Keratinocyte (primary cell): ENCODE data around the gene CDYL. TPM values are rescaled to one million over a fixed set of nuclear protein-coding genes. Genes with fewer than 3 reads are reported as not detected.

Source experiments
- DNase-seq: peaks from one replicate; pipeline ENCODE4 v3.0.0-alpha.2; 2011; ENCODE audit warnings: low read depth, missing footprints, low spot score
- FAIRE-seq: peaks from 2 replicates; lab custom pipeline; 2011; peaks lifted over from hg19 to GRCh38; lab: Jason Lieb, UNC
- H2AFZ ChIP-seq: 2 replicates; pipeline ENCODE4 v1.6.0; 2012; ENCODE audit warnings: low read length, control low read depth, inconsistent platforms; ENCODE audit not compliant: control insufficient read depth
- H3K27ac ChIP-seq: 2 replicates; pipeline ENCODE4 v1.5.1; 2011; ENCODE audit warnings: low read length; ENCODE audit not compliant: control insufficient read depth, insufficient read depth
- H3K27me3 ChIP-seq: 3 replicates; pipeline ENCODE4 v1.6.0; 2011; ENCODE audit warnings: low read length; ENCODE audit not compliant: control insufficient read depth, insufficient read depth; ENCODE audit errors: extremely low read depth
- H3K36me3 ChIP-seq, 2 experiments: 2 replicates in 1 of 2; 3 replicates in 1 of 2; pipeline ENCODE4 v1.5.1; 2011; ENCODE audit warnings: low read length in 2 of 2, mild to moderate bottlenecking in 1 of 2; ENCODE audit not compliant: control insufficient read depth in 2 of 2, insufficient read depth in 2 of 2; ENCODE audit errors: extremely low read depth in 1 of 2
- H3K4me1 ChIP-seq: 3 replicates; pipeline ENCODE4 v1.5.1; 2011; ENCODE audit warnings: low read length; ENCODE audit not compliant: control insufficient read depth, insufficient read depth; ENCODE audit errors: extremely low read depth
- H3K4me2 ChIP-seq: 3 replicates; pipeline ENCODE4 v1.6.0; 2011; ENCODE audit warnings: low read depth, low read length; ENCODE audit not compliant: control insufficient read depth, insufficient read depth; ENCODE audit errors: extremely low read depth
- H3K4me3 ChIP-seq, 3 experiments: fragments of 200-600 bp in 1 of 3; sonication (generic) in 1 of 3; 2 replicates in 2 of 3; 3 replicates in 1 of 3; pipeline ENCODE4 v1.5.1; 2011 to 2016; ENCODE audit warnings: low read length in 3 of 3, mild to moderate bottlenecking in 3 of 3, control low read depth in 2 of 3, inconsistent platforms in 1 of 3, low read depth in 1 of 3, mixed read lengths in 1 of 3, mixed run types in 1 of 3, moderate library complexity in 1 of 3; ENCODE audit not compliant: control insufficient read depth in 2 of 3, insufficient read depth in 2 of 3; ENCODE audit errors: extremely low read depth in 1 of 3
- H3K79me2 ChIP-seq: 2 replicates; pipeline ENCODE4 v1.6.0; 2012; ENCODE audit warnings: low read length; ENCODE audit not compliant: control insufficient read depth, insufficient read depth
- H3K9ac ChIP-seq: 3 replicates; pipeline ENCODE4 v1.6.0; 2011; ENCODE audit warnings: low read length; ENCODE audit not compliant: control insufficient read depth, insufficient read depth; ENCODE audit errors: extremely low read depth
- H3K9me1 ChIP-seq: 3 replicates; pipeline ENCODE4 v1.6.0; 2011; ENCODE audit warnings: low read length; ENCODE audit not compliant: control insufficient read depth, insufficient read depth; ENCODE audit errors: extremely low read depth
- H3K9me3 ChIP-seq: 2 replicates; pipeline ENCODE4 v1.5.1; 2012; ENCODE audit warnings: low read depth, low read length; ENCODE audit not compliant: control insufficient read depth
- H4K20me1 ChIP-seq: 3 replicates; pipeline ENCODE4 v1.6.0; 2011; ENCODE audit warnings: low read length; ENCODE audit not compliant: control insufficient read depth, insufficient read depth; ENCODE audit errors: extremely low read depth
- EZH2 ChIP-seq: IDR thresholded peaks from one replicate; pipeline ENCODE4 v1.6.1; 2012; ENCODE audit warnings: inconsistent platforms, mild to moderate bottlenecking, low read length, moderate library complexity
- dilution Hi-C: fragments of 300-500 bp; cut with MboI; formaldehyde crosslinking; loops from one replicate; pipeline ENCODE4 v1.7.0; 2020; ENCODE audit warnings: low sequenced_read_pairs; ENCODE audit not compliant: extremely low pct_ligation_motif_present
- polyA plus RNA-seq, 5 experiments: library from polyadenylated mRNA; depleted of rRNA in 3 of 5; stranded (reverse) in 3 of 5; stranded (forward) in 1 of 5; unstranded in 1 of 5; fragments of >200 nt; gene quantifications; 1 replicate in 1 of 5; 2 replicates in 3 of 5; 3 replicates in 1 of 5; pipeline versions ENCODE4 v1.2.1 to v1.2.3, GENCODE V29; 2011 to 2012; ENCODE audit warnings: missing spikeins in 2 of 5, low read depth in 1 of 5, low replicate concordance in 1 of 5
- TF ChIP-seq, protein P1 (sequence below), 3 experiments: IDR thresholded peaks in 1 of 3; conservative IDR thresholded peaks in 1 of 3; optimal IDR thresholded peaks in 1 of 3; 2 replicates in 2 of 3; 3 replicates in 1 of 3; pipeline versions ENCODE3 to v1.5.1; 2011; ENCODE audit warnings: low read length in 3 of 3, mild to moderate bottlenecking in 3 of 3, moderate library complexity in 2 of 3, control low read depth in 1 of 3, inconsistent platforms in 1 of 3; ENCODE audit not compliant: insufficient read depth in 2 of 3; ENCODE audit errors: extremely low read depth in 1 of 3

The CDYL gene
- polyA plus RNA-seq, 1 donor (not counting 4 experiments of a cell fraction or from before 2014, with no cell fraction given): 48.0 TPM

DNA sequence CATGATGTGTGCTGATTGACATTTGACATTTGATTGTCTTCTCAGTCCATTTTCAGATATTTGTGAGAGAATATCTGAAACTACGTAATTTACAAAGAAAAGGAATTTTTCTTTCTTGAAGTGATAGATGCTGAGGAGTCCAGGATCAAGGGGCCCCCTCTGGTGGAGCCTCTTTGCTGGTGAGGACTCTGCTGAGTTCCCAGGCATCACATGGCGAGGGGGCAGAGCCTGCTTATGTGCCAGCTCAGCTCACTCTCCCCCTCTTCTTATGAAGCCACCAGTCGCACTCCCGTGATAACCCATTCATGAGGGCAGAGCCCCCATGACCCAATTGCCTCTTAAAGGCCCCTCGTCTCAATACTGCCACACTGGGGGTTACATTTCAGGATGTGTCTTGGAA is 136.4 kb downstream of the CDYL start:
- Histone ChIP-seq H3K9ac (no peak overlapping the region), H3K27me3 (no peaks in the 10 kb centered on the region), H3K9me3 (no peaks in the 10 kb centered on the region), H3K4me2 (no peak overlapping the region), H3K4me3 (no peak overlapping the region), H2AFZ (no peak overlapping the region), H3K79me2 (peaks cover 71% of the 10 kb centered on the region), H3K4me1 (peaks cover 20% of the 10 kb centered on the region), H3K27ac (no peak overlapping the region), H4K20me1 (peaks cover 7% of the 10 kb centered on the region), H3K9me1 (peaks cover 6% of the 10 kb centered on the region), H3K36me3 (peaks cover 6 to 17% of the 10 kb centered on the region in 2 experiments)
- no peak for TF ChIP-seq EZH2
- TF ChIP-seq, protein P1, sequence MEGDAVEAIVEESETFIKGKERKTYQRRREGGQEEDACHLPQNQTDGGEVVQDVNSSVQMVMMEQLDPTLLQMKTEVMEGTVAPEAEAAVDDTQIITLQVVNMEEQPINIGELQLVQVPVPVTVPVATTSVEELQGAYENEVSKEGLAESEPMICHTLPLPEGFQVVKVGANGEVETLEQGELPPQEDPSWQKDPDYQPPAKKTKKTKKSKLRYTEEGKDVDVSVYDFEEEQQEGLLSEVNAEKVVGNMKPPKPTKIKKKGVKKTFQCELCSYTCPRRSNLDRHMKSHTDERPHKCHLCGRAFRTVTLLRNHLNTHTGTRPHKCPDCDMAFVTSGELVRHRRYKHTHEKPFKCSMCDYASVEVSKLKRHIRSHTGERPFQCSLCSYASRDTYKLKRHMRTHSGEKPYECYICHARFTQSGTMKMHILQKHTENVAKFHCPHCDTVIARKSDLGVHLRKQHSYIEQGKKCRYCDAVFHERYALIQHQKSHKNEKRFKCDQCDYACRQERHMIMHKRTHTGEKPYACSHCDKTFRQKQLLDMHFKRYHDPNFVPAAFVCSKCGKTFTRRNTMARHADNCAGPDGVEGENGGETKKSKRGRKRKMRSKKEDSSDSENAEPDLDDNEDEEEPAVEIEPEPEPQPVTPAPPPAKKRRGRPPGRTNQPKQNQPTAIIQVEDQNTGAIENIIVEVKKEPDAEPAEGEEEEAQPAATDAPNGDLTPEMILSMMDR (optimal IDR thresholded peaks at IDR 0.05 in 1 of 3, IDR thresholded peaks at IDR 0.05 in 1 of 3, conservative IDR thresholded peaks at IDR 0.05 in 1 of 3; ENCODE audit: extremely low read depth in 1 of 3, insufficient read depth in 2 of 3, low read length in 3 of 3): no peak
- dilution Hi-C loops: no loop called here
- no peak for DNase-seq
- no peak for FAIRE-seq

DNA sequence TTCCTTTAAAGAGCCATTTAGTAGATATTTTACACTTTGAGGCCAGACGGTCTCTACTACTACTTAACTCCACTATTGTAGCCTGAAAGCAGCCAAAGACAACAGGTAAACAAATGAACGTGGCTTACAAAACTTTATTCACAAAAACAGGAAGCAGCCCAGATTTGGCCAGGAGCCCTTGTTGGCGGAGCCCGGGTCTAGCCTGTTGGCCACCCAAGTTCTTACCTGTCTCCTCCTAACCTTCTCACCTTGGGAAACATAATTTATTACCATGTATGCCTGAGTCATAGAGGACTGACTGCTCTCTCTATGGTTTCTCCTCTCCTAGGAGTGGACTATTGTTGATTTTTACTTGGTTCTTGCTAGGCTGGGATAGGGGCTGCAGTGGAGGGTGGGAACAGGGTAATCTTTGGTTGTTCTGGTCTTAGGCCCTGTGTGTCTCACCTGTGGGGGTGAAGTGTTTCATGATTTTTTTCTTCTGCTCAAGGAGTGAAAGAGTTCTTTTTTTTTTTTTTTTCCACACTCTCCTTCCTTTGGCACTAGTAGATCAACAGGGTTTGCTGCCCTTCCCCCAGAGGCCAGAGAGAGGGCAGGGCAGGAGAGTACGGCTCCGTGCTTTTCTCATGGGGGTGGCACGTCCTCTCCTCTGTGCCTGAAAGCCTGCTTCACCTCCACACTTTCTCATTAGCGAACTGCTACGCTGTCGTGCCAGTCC is 137.7 kb downstream of the CDYL start:
- Histone ChIP-seq H2AFZ (no peak overlapping the region), H3K4me1 (peaks cover 17% of the 10 kb centered on the region), H3K27ac (peak overlapping the region; percentile 26), H3K9me1 (peaks cover 8% of the 10 kb centered on the region), H3K4me3 (no peak overlapping the region), H3K36me3 (peaks cover 7 to 12% of the 10 kb centered on the region in 2 experiments), H3K79me2 (peaks cover 67% of the 10 kb centered on the region), H3K27me3 (no peaks in the 10 kb centered on the region), H4K20me1 (peaks cover 7% of the 10 kb centered on the region), H3K9ac (no peak overlapping the region), H3K9me3 (no peaks in the 10 kb centered on the region), H3K4me2 (no peak overlapping the region)
- no peak for DNase-seq
- no peak for TF ChIP-seq EZH2
- TF ChIP-seq, protein P1 (optimal IDR thresholded peaks at IDR 0.05 in 1 of 3, IDR thresholded peaks at IDR 0.05 in 1 of 3, conservative IDR thresholded peaks at IDR 0.05 in 1 of 3; ENCODE audit: extremely low read depth in 1 of 3, insufficient read depth in 2 of 3, low read length in 3 of 3): no peak
- dilution Hi-C loops: no loop called here
- FAIRE-seq: no peak
